ENCODE measurements around the gene CCDC28A. TPM values are rescaled to one million over a fixed set of nuclear protein-coding genes. Genes with fewer than 3 reads are reported as not detected.

CCDC28A gene
- total RNA-seq, 2 donors from 2014 or later = 17.1 to 35.8 TPM

DNA sequence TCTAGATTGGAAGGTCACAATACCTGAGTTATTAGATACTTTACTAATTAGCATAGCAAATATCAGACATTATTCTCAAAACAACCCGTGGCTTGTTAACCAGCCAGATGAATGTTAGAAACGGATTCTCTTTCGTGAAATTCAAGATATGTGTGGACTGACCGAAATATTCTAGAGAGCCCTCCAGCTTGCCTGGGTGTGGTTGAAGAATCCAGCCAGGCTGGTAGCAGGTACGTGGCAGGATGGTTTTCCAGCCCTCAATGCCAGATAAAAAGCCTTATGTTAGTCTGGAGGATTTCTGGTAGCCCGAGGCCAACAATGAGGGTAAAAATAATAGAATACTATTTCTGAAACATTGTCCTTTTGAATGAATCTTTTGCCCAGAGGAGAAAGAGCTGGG lies 41.7 kb downstream of the CCDC28A start:
- DNase-seq (ENCODE audit: low spot score in 2 of 2) = no peak
- no peak for ATAC-seq
- Mint-ChIP-seq H3K9me3 (no peaks in the 10 kb centered on the region), H3K36me3 (no peaks in the 10 kb centered on the region), H3K27ac (no peak overlapping the region)

DNA sequence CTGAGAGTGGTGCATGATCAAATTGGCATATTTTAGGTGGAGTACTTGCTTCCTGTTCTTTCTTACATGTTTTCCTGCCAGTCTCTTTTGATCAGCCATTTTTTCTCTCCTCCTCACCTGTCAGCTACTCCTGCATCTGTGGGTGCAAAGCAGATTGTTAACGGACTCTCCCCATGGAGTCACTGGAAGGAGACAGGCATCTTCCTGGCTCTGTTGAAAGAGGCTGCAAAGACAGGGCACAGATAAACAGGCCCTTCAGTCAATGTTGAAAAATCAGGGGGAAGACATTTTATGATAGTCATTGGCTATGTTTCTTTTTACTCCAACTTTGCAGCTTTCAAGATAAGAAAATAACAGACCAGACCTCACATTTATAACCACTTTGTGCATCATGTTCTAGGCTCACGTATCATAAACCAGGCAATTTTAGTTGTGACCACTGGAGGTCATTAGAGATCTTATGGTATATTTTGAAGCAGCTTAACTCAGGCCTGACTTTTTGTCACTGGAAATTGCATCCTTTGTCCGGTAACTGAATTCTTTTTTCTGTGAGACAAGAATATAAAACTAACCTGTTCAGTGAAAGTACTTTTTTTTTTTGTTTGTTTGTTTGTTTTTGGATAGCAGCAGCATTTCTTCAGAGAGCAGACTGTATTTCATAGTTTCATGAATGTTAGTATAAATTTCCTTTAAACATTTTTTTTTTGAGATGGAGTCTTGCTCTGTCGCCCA lies 42.4 kb downstream of the CCDC28A start:
- DNase-seq (ENCODE audit: low spot score in 2 of 2) = no peak
- peak; percentile 36 to 64 for ATAC-seq
- Mint-ChIP-seq H3K9me3 (no peaks in the 10 kb centered on the region), H3K27ac (peak overlapping the region in 1 of 2 donors; percentile 9), H3K36me3 (no peaks in the 10 kb centered on the region)

DNA sequence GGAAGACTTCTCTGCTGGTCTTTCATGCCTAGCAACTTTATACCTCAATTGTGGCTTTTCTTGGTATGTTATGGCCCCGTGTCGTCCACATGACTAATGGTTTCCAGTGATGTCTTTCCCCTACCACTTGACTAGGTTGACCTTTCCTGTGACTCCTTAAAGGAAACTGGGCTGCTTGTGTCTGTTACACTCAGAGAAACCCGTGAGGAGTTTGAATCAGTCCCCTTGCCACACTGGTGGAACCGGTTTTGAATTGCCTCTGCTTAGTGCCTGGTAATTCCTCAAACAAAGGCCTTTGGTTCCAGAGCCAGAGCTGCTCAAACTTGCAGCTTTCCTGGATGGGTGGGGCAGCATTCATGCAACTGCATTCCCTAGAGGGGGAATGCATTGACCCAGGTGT lies 44.2 kb downstream of the CCDC28A start:
- Mint-ChIP-seq H3K9me3 (no peaks in the 10 kb centered on the region), H3K27ac (peak overlapping the region; percentile 56 to 87), H3K36me3 (no peaks in the 10 kb centered on the region)
- DNase-seq (ENCODE audit: low spot score in 2 of 2) = peak in 1 of 2 donors; percentile 65
- peak; percentile 58 to 88 for ATAC-seq

DNA sequence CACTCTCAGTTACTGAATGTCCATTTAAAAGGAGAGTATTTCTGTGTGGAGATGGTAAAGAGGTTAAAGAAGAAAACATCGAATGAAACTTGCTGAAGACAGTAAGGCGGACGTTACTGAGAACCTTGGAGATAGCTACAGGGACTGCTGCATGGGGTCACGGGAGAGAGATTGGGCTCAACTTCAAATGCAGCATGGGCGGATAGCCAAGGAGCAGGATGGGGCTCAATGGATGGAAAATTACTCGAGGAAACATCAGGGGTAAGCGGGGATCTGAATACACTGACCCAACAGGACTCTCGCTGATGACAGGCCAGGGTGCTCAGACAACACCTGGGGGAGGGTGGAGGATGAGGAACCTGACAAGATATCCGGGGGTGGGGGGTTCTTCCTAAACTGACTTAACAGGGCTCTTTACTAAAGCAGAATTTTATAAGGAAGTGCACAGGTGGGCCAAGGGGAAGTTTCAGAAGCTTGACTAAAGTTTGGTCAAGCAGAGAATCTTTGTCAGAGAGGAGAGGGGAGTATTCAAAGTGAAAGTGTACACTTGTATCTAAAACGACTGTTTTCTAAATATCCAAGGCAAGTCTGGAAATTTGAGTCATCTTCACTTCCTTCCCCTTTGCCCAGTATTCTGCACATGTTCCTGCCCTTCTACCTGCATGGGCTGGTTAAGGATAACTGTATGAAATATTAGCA lies 45.1 kb downstream of the CCDC28A start:
- H3K9me3 Mint-ChIP-seq = no peaks in the 10 kb centered on the region

DNA sequence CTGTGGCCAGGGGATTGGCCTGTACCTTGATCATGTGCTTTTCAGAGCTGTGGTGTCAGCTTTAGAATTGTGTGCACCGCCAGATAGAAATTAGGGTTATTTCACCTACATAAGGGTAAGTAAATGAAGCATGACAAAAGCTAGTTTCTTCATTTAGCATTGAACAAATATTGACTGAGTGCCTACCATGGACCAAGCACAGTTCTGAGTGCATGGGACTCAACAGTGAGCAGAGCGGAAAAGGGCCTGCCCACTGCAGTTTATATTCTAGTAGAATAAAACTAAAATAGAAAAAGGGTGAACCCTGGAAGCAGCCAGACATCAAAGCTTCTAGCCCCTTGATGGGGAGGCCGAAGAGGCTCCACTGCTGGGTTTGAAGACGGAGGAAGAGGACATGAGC lies 48.0 kb downstream of the CCDC28A start:
- H3K9me3 Mint-ChIP-seq = no peaks in the 10 kb centered on the region
- H3K36me3 Mint-ChIP-seq = no peaks in the 10 kb centered on the region
- DNase-seq (ENCODE audit: low spot score in 2 of 2) (no peak), ATAC-seq (no peak)
- no peak overlapping the region for H3K27ac Mint-ChIP-seq

More for the DNA sequence above, 45.1 kb downstream of the CCDC28A start:
- ATAC-seq = peak; percentile 61 to 82
- no peak for DNase-seq (ENCODE audit: low spot score in 2 of 2)
- peak overlapping the region; percentile 56 to 87 for H3K27ac Mint-ChIP-seq
- no peaks in the 10 kb centered on the region for H3K36me3 Mint-ChIP-seq

DNA sequence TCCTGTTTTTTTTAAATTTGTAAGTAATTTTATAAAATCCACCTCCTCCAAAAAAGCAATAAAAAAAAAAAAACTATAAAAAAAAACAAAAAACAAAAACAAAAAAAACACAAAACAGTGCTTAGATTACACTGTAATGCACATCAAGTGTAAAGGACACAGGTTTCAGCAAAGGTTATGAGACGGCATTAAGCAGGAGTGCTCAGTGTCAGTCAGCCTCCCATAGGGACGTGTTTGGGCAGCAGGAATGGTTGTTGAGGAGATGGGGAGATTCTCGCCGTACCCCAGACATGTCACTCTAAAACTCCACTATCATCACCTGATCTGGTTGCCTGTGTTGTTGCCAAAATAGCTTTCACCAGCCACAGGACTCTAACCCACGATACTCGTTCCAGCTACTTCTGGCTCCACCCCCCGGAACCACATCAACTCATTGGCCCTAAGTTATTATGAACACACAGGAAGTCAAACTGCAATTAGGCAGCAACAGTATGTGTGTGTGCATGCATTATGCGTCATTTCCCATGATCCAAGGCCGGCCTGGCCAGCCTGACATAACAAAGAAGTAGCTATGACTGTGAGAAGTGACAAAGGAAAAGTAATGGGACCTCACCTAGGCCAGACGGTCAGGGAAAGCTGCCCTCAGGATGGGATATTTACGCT lies 51.0 kb downstream of the CCDC28A start:
- Mint-ChIP-seq H3K27ac (no peak overlapping the region), H3K9me3 (no peaks in the 10 kb centered on the region), H3K36me3 (no peaks in the 10 kb centered on the region)
- DNase-seq (ENCODE audit: low spot score in 2 of 2) (no peak), ATAC-seq (peak; percentile 59 to 63)

DNA sequence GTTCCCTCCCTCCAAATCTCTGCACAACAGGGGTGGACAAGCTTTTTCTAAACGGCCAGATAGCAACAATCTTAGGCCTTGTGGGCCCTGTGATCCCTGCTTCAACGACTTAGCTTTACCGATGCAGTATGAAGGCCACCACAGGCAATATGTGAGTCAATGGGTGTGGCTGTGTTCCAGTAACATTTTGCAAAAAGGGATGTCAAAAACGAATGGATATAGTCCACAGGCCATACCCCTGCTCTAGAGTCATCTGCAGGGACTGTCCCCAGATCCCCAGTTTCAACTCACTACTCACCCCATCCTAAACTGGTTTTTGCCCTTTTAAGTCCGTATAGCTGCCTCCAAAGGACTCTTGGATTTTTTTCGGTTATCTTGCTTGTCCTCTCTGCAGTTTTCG lies 56.7 kb downstream of the CCDC28A start:
- ATAC-seq = peak in 1 of 2 donors; percentile 51
- Mint-ChIP-seq H3K27ac (no peak overlapping the region), H3K36me3 (no peaks in the 10 kb centered on the region), H3K9me3 (peaks cover 0 to 5% of the 10 kb centered on the region in 2 donors)
- no peak for DNase-seq (ENCODE audit: low spot score in 2 of 2)

DNA sequence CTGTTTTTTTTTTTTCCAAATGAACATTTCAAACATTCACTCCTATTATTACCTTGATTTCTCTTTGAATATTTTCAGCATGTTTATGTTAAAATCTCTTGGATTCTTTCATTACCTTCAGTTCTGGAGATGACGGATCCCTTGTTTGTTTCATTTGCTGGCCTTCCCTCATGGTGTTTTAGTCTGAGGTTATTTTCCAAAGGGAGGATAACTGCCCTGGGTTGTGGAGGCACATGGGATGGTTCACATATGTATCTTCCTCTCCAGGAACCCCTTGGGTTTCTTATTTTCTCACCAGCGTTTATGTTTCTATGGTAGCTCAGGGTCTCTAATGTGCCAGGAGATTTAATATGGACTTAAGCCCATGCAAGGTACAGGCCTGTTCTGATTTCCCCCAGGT lies 58.6 kb downstream of the CCDC28A start:
- Mint-ChIP-seq H3K9me3 (peaks cover 0 to 5% of the 10 kb centered on the region in 2 donors), H3K36me3 (no peaks in the 10 kb centered on the region), H3K27ac (no peak overlapping the region)
- no peak for ATAC-seq
- DNase-seq (ENCODE audit: low spot score in 2 of 2) = no peak

DNA sequence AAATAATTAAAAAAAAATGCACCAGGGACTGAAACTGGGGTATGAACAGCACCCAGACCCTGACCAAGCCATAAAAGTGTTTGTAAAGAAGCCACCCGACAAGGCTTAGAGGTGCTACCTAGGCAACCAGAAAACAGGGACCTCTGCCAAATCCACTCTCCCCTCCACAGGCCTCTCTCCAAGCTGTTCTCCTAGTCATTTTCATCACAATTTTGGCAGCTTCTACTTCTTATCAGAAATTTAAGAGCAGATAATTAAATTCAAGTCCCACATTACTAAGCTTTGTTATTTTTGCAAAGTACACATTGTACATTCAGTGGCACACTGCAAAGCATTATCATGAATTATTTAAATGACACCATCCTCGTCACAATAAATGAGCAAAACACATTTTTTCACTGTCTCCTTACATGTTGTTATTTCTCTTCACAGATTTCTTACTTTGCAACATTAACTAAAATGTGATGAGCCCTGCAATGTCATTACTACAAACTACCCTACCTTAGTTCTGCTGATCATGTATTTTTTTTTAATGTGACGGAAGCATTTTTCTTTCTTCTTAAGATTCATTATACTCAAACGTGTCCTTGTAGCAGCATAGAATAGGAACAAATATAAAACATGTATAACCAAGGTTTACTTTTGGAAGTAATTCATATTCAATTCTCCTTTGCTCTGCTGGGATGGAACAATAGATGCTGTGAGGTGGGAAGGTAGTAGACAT lies 60.4 kb downstream of the CCDC28A start:
- no peaks in the 10 kb centered on the region for H3K36me3 Mint-ChIP-seq
- ATAC-seq = no peak
- no peak for DNase-seq (ENCODE audit: low spot score in 2 of 2)
- peaks cover 0 to 5% of the 10 kb centered on the region in 2 donors for H3K9me3 Mint-ChIP-seq
- no peak overlapping the region for H3K27ac Mint-ChIP-seq

DNA sequence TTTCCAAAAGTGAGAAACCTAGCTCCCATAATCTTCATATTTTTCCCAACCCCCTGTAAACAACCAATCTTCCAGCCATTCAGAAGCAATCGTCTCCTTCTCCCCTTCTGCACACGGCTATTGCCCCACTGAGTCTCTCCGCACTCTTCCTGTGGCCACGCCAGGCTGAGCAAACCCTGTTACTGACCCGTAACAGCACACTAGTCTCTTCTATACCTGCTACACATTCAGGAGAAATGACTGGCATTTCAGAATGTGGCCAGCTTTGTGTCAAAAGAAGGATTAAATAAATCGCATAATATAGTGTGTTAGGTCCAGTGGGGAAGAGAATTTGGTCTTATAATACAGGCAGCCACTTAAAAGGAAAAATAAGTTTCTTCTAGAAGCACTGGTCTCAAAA lies 63.7 kb downstream of the CCDC28A start:
- DNase-seq (ENCODE audit: low spot score in 2 of 2) (no peak), ATAC-seq (no peak)
- no peaks in the 10 kb centered on the region for H3K9me3 Mint-ChIP-seq
- H3K27ac Mint-ChIP-seq = no peak overlapping the region
- H3K36me3 Mint-ChIP-seq = no peaks in the 10 kb centered on the region

Other genes with a start within 250 kb of the CCDC28A start
- gene ECT2L, start 22.3 kb downstream of the CCDC28A start, total RNA-seq = not detected
- gene REPS1, start 214.5 kb downstream of the CCDC28A start, total RNA-seq = 10 to 100 TPM; 40.5 to 59.6 TPM

Measured in activated naive CD4-positive, alpha-beta T cell treated with anti-CD3 and anti-CD28 coated beads, Interleukin-2, amount 50 U/mL, for 72 hours (primary cell).